Left lung (tissue), 10 donors: ENCODE results near the gene C6orf163. TPM values are rescaled to one million over a fixed set of nuclear protein-coding genes. Genes with fewer than 3 reads are reported as not detected.

Experiments
- ATAC-seq: fragments of 200-7000 bp; cut with Tn5 transposase; one replicate; pipeline ENCODE4 v1.9.1; 2020; ENCODE audit warnings: moderate library complexity
- DNase-seq, 4 donors: peaks; one replicate each; pipeline ENCODE4 v3.0.0-alpha.2; 2013 to 2020
- H3K27ac ChIP-seq, 2 donors: fragments of 200-600 bp; sonication (generic) in 1 of 2; one replicate each; pipeline versions ENCODE4 v1.5.0 to v1.8.0; 2020 to 2021
- H3K27me3 ChIP-seq, 2 donors: fragments of 200-600 bp; sonication (generic) in 1 of 2; one replicate each; pipeline versions ENCODE4 v1.5.0 to v1.8.0; 2020 to 2021
- H3K36me3 ChIP-seq, 2 donors: fragments of 200-600 bp; sonication (generic) in 1 of 2; one replicate each; pipeline versions ENCODE4 v1.5.0 to v1.8.0; 2020 to 2021
- H3K4me1 ChIP-seq, 2 donors: fragments of 200-600 bp; one replicate each; pipeline ENCODE4 v1.8.0; 2021
- H3K4me3 ChIP-seq, 2 donors: fragments of 200-600 bp; sonication (generic) in 1 of 2; one replicate each; pipeline versions ENCODE4 v1.5.0 to v1.8.0; 2020 to 2021; ENCODE audit warnings: mild to moderate bottlenecking in 1 of 2
- H3K9me3 ChIP-seq, 2 donors: fragments of 200-600 bp; sonication (generic) in 1 of 2; one replicate each; pipeline versions ENCODE4 v1.5.0 to v1.8.0; 2020 to 2021
- intact Hi-C, 2 donors: fragments of 100-400 bp; cut with DNase I; formaldehyde crosslinking; loops; one replicate each; pipeline versions ENCODE4 v1.11.2 to v1.14.2; 2022
- polyA plus RNA-seq, 6 donors: library from polyadenylated mRNA; unstranded; fragments of 120-200 nt; gene quantifications; one replicate each; pipeline ENCODE4 v1.2.1, GENCODE V29; 2013; ENCODE audit not compliant: insufficient read length in 6 of 6
- total RNA-seq, 2 donors: library from RNA; stranded (reverse); fragmentation: NEBNext Ultra II Directional; extraction: Animal tissue kit (Norgen Biotek cat#: 25700); gene quantifications; one replicate each; pipeline ENCODE4 v1.2.1, GENCODE V29; 2021
- TF ChIP-seq, protein P1 (sequence below), 2 donors: fragments of 200-600 bp; sonication (generic) in 1 of 2; IDR thresholded peaks; one replicate each; pipeline versions ENCODE4 v1.5.0 to v1.8.0; 2021; ENCODE audit warnings: antibody characterized with exemption in 2 of 2
- donor health status: DM: no; HTN: yes; CAD: no.
- donor health status: DM: no; HTN: no; CAD: no.

C6orf163 gene
- total and polyA plus RNA-seq, 8 donors: 2.1 to 8.6 (median 5.9) TPM

DNA sequence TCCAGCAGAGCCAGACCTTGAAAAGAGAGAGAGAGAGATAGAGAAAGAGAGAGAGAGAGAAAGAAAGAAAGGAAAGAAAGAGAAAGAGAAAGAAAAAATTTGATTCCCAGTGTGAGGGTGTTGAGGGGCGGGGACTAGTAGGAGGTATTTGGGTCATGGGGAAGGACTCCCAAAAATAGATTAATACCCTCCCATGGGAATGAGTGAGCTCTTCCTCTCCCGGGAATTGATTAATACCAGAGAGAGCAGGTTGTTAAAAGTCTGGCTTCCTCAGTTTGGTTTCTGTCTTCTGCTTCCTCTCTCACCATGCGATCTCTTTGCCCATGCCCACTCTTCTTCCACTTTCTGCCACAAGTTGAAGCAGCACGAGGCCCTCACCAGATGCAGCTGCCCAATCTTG lies 34.3 kb downstream of the C6orf163 start:
- intact Hi-C loops: no loop called here
- TF ChIP-seq, protein P1, sequence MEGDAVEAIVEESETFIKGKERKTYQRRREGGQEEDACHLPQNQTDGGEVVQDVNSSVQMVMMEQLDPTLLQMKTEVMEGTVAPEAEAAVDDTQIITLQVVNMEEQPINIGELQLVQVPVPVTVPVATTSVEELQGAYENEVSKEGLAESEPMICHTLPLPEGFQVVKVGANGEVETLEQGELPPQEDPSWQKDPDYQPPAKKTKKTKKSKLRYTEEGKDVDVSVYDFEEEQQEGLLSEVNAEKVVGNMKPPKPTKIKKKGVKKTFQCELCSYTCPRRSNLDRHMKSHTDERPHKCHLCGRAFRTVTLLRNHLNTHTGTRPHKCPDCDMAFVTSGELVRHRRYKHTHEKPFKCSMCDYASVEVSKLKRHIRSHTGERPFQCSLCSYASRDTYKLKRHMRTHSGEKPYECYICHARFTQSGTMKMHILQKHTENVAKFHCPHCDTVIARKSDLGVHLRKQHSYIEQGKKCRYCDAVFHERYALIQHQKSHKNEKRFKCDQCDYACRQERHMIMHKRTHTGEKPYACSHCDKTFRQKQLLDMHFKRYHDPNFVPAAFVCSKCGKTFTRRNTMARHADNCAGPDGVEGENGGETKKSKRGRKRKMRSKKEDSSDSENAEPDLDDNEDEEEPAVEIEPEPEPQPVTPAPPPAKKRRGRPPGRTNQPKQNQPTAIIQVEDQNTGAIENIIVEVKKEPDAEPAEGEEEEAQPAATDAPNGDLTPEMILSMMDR (IDR thresholded peaks at IDR 0.05): no peak

DNA sequence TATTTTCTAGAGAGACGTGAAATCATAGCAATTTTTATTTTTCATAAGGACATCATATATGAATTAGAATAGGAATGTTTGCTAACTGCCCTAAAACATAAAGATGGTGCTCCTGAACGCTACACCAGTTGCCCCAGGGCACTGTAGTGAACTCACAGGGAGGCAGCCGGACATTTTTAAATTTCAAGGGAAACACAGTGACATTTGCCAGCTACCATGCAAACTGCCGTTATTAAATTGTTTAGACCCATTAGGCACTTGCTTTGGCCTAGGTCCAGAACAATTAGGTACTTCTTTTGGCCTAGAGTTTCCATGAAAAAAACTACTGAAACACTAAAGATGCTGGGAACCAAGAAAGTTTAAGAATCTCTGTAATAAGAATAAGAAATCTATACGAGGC lies 38.2 kb downstream of the C6orf163 start:
- no peak for DNase-seq
- TF ChIP-seq, protein P1 (IDR thresholded peaks at IDR 0.05): no peak
- no peaks in the 10 kb centered on the region for H3K36me3 ChIP-seq

More for the DNA sequence above, 34.3 kb downstream of the C6orf163 start:
- Histone ChIP-seq H3K36me3 (no peaks in the 10 kb centered on the region), H3K27me3 (no peaks in the 10 kb centered on the region), H3K4me1 (no peaks in the 10 kb centered on the region), H3K9me3 (no peaks in the 10 kb centered on the region), H3K27ac (no peak overlapping the region), H3K4me3 (no peak overlapping the region)
- no peak for ATAC-seq
- DNase-seq: no peak

DNA sequence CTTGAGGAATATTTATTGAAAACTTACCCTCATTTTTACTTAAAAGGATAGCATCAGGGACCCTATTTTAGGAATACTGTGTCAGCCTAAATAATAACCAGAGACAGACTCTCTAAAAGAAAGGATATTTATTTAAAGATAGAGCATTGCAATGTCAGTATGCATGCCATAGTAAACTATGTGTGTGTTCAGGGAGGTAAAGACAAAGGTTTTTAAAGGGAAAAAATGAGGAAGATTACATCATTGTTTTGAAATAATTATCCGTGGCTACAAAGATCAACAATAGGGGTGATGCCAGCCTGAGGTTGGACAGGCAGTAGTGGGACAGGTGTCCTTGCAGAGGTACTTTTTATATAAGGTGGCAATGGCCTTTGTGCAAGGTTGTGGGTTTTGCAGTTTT lies 39.4 kb downstream of the C6orf163 start:
- Histone ChIP-seq H3K27ac (no peak overlapping the region), H3K27me3 (no peaks in the 10 kb centered on the region), H3K4me1 (no peaks in the 10 kb centered on the region), H3K36me3 (no peaks in the 10 kb centered on the region), H3K4me3 (no peak overlapping the region), H3K9me3 (no peaks in the 10 kb centered on the region)
- no peak for ATAC-seq
- TF ChIP-seq, protein P1 (IDR thresholded peaks at IDR 0.05): no peak
- DNase-seq: no peak
- intact Hi-C loops: no loop called here

More for the DNA sequence above, 38.2 kb downstream of the C6orf163 start:
- Histone ChIP-seq H3K4me1 (no peaks in the 10 kb centered on the region), H3K4me3 (no peak overlapping the region), H3K9me3 (no peaks in the 10 kb centered on the region), H3K27me3 (no peaks in the 10 kb centered on the region), H3K27ac (no peak overlapping the region)
- intact Hi-C loops: no loop called here
- no peak for ATAC-seq

DNA sequence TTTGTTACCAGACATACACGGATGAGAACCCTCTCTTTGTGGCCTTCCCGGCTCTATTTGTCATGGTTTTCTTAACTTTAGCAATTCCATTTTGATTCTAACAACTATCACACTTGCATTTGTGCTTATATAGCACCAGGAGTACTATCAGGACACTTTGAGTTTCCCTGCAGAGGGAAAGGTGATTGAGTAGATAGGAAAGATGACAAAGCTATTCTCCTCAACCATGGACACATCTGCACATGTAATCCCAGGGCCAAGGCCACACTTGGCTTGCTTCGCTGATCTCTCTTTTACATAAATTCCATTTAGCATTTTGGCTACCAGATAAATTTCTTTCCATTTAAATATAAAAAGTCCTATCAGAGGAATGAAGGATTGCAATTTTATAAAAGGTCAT lies 39.8 kb downstream of the C6orf163 start:
- no peaks in the 10 kb centered on the region for H3K36me3 ChIP-seq
- ATAC-seq: no peak
- DNase-seq: no peak
- H3K4me1 ChIP-seq: no peaks in the 10 kb centered on the region
- TF ChIP-seq, protein P1 (IDR thresholded peaks at IDR 0.05): no peak
- intact Hi-C loops: no loop called here
- H3K4me3 ChIP-seq: no peak overlapping the region
- H3K9me3 ChIP-seq: no peaks in the 10 kb centered on the region
- no peaks in the 10 kb centered on the region for H3K27me3 ChIP-seq
- H3K27ac ChIP-seq: no peak overlapping the region

DNA sequence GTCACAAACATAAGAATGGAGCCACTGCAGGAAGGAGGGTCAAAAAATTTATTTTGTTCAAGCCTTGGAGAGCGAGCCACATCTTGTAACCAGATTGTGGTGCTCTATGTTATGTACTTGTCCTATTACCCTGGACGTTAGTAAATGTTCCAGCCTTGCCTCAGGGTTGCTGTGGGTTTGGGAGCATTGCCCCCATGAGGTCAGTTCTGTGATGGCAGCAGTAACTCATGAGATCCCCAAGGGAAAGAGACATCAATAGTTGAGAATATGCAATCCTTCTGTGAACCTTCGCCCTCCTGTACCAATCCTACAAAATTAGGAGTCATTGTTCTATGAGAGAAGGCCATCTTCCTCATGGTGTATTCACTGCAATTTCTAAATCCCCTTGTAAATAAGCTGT lies 46.7 kb downstream of the C6orf163 start:
- no peak overlapping the region for H3K4me3 ChIP-seq
- peak; percentile 49 for ATAC-seq
- H3K27me3 ChIP-seq: no peaks in the 10 kb centered on the region
- H3K27ac ChIP-seq: no peak overlapping the region
- TF ChIP-seq, protein P1 (IDR thresholded peaks at IDR 0.05): peak in 1 of 2 donors; percentile 20
- H3K36me3 ChIP-seq: no peaks in the 10 kb centered on the region
- H3K9me3 ChIP-seq: no peaks in the 10 kb centered on the region
- DNase-seq: peak in 2 of 4 donors; percentile 12 to 40
- intact Hi-C loops: no loop called here
- H3K4me1 ChIP-seq: no peaks in the 10 kb centered on the region
